Measurements from ENCODE around the gene HECTD3. TPM values are rescaled to one million over a fixed set of nuclear protein-coding genes. Genes with fewer than 3 reads are reported as not detected.

HECTD3 gene
- total and polyA plus RNA-seq, 4 donors = 15.9 to 32.9 (median 24.2) TPM

GRCh38 chr1:44995467-44996238 lies 15.5 kb downstream of the HECTD3 start:
- no peak overlapping the region for H3K4me3 ChIP-seq (ENCODE audit: low read depth in 1 of 3, low read length in 3 of 3)
- H3K4me1 ChIP-seq (ENCODE audit: control insufficient read depth in 4 of 4, insufficient read depth in 4 of 4, low read length in 3 of 4) = no peaks in the 10 kb centered on the region
- TF ChIP-seq FOXA2 (IDR thresholded peaks at IDR 0.05) (no peak), HNF4A (conservative IDR thresholded peaks at IDR 0.05) (no peak), JUND (IDR thresholded peaks at IDR 0.05) (no peak), GABPA (IDR thresholded peaks at IDR 0.05 in 1 of 2, conservative IDR thresholded peaks at IDR 0.05 in 1 of 2) (no peak), MAX (IDR thresholded peaks at IDR 0.05) (no peak)
- H3K36me3 ChIP-seq (ENCODE audit: control insufficient read depth in 4 of 4, insufficient read depth in 3 of 4, low read depth in 1 of 4, low read length in 3 of 4) = no peaks in the 10 kb centered on the region
- 94% methylated on average over 7 of the region's 7 CpGs for WGBS
- H3K27me3 ChIP-seq (ENCODE audit: control insufficient read depth in 4 of 4, insufficient read depth in 4 of 4, low read length in 3 of 4) = no peaks in the 10 kb centered on the region
- no peak overlapping the region for H3K27ac ChIP-seq (ENCODE audit: low read depth in 1 of 2, low read length in 2 of 2)
- H3K9ac ChIP-seq (ENCODE audit: low read depth in 1 of 2, low read length in 2 of 2) = no peak overlapping the region
- H3K9me3 ChIP-seq (ENCODE audit: control insufficient read depth in 4 of 4, low read length in 3 of 4) = no peaks in the 10 kb centered on the region
- DNase-seq (ENCODE audit: low spot score) = no peak

DNA sequence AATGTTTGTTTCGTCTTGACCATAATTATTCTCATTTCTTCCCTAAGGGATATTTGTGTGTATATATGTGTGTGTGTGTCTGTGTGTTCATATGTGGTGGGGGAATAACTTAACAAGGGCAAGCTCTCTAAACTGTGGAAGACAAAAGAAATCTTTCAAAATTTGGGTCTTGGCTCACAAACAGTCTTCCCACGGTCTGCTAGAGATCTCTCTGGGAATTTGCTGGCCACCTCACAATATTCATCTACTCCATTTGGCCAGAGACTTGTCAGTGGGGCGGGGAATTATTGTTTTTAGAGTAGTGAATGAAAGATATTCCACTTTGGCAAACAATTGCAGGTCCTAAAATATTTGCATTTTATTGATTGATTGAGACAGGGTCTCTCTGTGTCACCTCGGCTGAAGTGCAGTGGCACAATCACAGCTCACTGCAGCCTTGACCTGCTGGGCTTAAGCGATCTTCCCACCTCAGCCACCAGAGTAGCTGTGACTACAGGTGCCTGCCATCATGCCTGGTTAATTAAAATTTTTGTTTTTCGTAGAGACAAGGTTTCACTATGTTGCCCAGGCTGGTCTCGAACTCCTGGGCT lies 16.7 kb downstream of the HECTD3 start:
- no peak overlapping the region for H3K9ac ChIP-seq (ENCODE audit: low read depth in 1 of 2, low read length in 2 of 2)
- no peaks in the 10 kb centered on the region for H3K27me3 ChIP-seq (ENCODE audit: control insufficient read depth in 4 of 4, insufficient read depth in 4 of 4, low read length in 3 of 4)
- DNase-seq (ENCODE audit: low spot score) = no peak
- H3K36me3 ChIP-seq (ENCODE audit: control insufficient read depth in 4 of 4, insufficient read depth in 3 of 4, low read depth in 1 of 4, low read length in 3 of 4) = no peaks in the 10 kb centered on the region
- H3K9me3 ChIP-seq (ENCODE audit: control insufficient read depth in 4 of 4, low read length in 3 of 4) = no peaks in the 10 kb centered on the region
- TF ChIP-seq ZBTB33 (IDR thresholded peaks at IDR 0.05) = no peak
- TF ChIP-seq EGR1 (IDR thresholded peaks at IDR 0.05; ENCODE audit: low read depth in 2 of 2) = no peak
- no peak for TF ChIP-seq GABPA (IDR thresholded peaks at IDR 0.05 in 1 of 2, conservative IDR thresholded peaks at IDR 0.05 in 1 of 2)
- no peak for TF ChIP-seq TAF1 (conservative IDR thresholded peaks at IDR 0.05)
- no peak for TF ChIP-seq HNF4G (IDR thresholded peaks at IDR 0.05)
- no peak for TF ChIP-seq SP1 (IDR thresholded peaks at IDR 0.05)
- TF ChIP-seq NR2F2 (IDR thresholded peaks at IDR 0.05) = no peak
- TF ChIP-seq JUND (IDR thresholded peaks at IDR 0.05) = no peak
- TF ChIP-seq RAD21 (IDR thresholded peaks at IDR 0.05) = no peak
- no peak for TF ChIP-seq RXRA (IDR thresholded peaks at IDR 0.05)
- TF ChIP-seq FOXA2 (IDR thresholded peaks at IDR 0.05) = no peak
- TF ChIP-seq HNF4A (conservative IDR thresholded peaks at IDR 0.05) = no peak
- TF ChIP-seq, protein P1, sequence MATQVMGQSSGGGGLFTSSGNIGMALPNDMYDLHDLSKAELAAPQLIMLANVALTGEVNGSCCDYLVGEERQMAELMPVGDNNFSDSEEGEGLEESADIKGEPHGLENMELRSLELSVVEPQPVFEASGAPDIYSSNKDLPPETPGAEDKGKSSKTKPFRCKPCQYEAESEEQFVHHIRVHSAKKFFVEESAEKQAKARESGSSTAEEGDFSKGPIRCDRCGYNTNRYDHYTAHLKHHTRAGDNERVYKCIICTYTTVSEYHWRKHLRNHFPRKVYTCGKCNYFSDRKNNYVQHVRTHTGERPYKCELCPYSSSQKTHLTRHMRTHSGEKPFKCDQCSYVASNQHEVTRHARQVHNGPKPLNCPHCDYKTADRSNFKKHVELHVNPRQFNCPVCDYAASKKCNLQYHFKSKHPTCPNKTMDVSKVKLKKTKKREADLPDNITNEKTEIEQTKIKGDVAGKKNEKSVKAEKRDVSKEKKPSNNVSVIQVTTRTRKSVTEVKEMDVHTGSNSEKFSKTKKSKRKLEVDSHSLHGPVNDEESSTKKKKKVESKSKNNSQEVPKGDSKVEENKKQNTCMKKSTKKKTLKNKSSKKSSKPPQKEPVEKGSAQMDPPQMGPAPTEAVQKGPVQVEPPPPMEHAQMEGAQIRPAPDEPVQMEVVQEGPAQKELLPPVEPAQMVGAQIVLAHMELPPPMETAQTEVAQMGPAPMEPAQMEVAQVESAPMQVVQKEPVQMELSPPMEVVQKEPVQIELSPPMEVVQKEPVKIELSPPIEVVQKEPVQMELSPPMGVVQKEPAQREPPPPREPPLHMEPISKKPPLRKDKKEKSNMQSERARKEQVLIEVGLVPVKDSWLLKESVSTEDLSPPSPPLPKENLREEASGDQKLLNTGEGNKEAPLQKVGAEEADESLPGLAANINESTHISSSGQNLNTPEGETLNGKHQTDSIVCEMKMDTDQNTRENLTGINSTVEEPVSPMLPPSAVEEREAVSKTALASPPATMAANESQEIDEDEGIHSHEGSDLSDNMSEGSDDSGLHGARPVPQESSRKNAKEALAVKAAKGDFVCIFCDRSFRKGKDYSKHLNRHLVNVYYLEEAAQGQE (IDR thresholded peaks at IDR 0.05) = no peak
- TF ChIP-seq ATF3 (IDR thresholded peaks at IDR 0.05) = no peak
- TF ChIP-seq FOXA1 (IDR thresholded peaks at IDR 0.05) = no peak
- TF ChIP-seq, protein P2, sequence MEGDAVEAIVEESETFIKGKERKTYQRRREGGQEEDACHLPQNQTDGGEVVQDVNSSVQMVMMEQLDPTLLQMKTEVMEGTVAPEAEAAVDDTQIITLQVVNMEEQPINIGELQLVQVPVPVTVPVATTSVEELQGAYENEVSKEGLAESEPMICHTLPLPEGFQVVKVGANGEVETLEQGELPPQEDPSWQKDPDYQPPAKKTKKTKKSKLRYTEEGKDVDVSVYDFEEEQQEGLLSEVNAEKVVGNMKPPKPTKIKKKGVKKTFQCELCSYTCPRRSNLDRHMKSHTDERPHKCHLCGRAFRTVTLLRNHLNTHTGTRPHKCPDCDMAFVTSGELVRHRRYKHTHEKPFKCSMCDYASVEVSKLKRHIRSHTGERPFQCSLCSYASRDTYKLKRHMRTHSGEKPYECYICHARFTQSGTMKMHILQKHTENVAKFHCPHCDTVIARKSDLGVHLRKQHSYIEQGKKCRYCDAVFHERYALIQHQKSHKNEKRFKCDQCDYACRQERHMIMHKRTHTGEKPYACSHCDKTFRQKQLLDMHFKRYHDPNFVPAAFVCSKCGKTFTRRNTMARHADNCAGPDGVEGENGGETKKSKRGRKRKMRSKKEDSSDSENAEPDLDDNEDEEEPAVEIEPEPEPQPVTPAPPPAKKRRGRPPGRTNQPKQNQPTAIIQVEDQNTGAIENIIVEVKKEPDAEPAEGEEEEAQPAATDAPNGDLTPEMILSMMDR (IDR thresholded peaks at IDR 0.05; ENCODE audit: low read depth, low read length, missing input control) = no peak
- H3K4me3 ChIP-seq (ENCODE audit: low read depth in 1 of 3, low read length in 3 of 3) = no peak overlapping the region
- WGBS = 80% methylated on average over 7 of the region's 7 CpGs
- H3K4me1 ChIP-seq (ENCODE audit: control insufficient read depth in 4 of 4, insufficient read depth in 4 of 4, low read length in 3 of 4) = no peaks in the 10 kb centered on the region
- no peak overlapping the region for H3K27ac ChIP-seq (ENCODE audit: low read depth in 1 of 2, low read length in 2 of 2)

Data from liver (tissue), 9 donors.